MCF 10A (cell line): Measurements from ENCODE around the gene AP3S2. TPM values are rescaled to one million over a fixed set of nuclear protein-coding genes. Genes with fewer than 3 reads are reported as not detected.

Experiments
- BruUV-seq: library from RNA; stranded (reverse); fragments of 400-500 nt; replicated peaks from 2 replicates; lab custom pipeline; 2021; lab: Mats Ljungman, UMichigan
- CTCF ChIA-PET: fragments of 300-600 bp; sonication (Branson Sonifier 250); formaldehyde crosslinking; extraction: SDS; loops from one replicate; lab custom pipeline; 2021; ENCODE audit warnings: antibody characterized with exemption, inconsistent platforms; lab: Yijun Ruan, JAX
- POLR2A ChIA-PET: fragments of 300-600, 350-650 bp; sonication (Branson Sonifier 250); formaldehyde crosslinking; extraction: SDS; loops from one replicate; lab custom pipeline; 2020; ENCODE audit warnings: antibody characterized with exemption, inconsistent platforms; lab: Yijun Ruan, JAX
- DNase-seq: peaks from one replicate; pipeline ENCODE4 v3.0.0-alpha.2; 2018; ENCODE audit not compliant: unreplicated experiment
- H3K27ac Mint-ChIP-seq: one replicate; pipeline ENCODE4 v1.8.0; 2022; ENCODE audit warnings: mild to moderate bottlenecking, low read depth, mixed read lengths; ENCODE audit not compliant: unreplicated experiment
- H3K27me3 Mint-ChIP-seq: one replicate; pipeline ENCODE4 v1.8.0; 2022; ENCODE audit warnings: mixed read lengths; ENCODE audit not compliant: insufficient read depth, unreplicated experiment
- H3K36me3 Mint-ChIP-seq: one replicate; pipeline ENCODE4 v1.8.0; 2022; ENCODE audit warnings: mild to moderate bottlenecking, moderate library complexity, mixed read lengths; ENCODE audit not compliant: insufficient read depth, unreplicated experiment
- H3K4me1 Mint-ChIP-seq: one replicate; pipeline ENCODE4 v1.8.0; 2022; ENCODE audit warnings: mixed read lengths; ENCODE audit not compliant: insufficient read depth, unreplicated experiment
- H3K4me3 Mint-ChIP-seq: one replicate; pipeline ENCODE4 v1.8.0; 2022; ENCODE audit warnings: mild to moderate bottlenecking, moderate library complexity, mixed read lengths; ENCODE audit not compliant: unreplicated experiment
- H3K9me3 Mint-ChIP-seq: one replicate; pipeline ENCODE4 v1.8.0; 2022; ENCODE audit warnings: mixed read lengths; ENCODE audit not compliant: unreplicated experiment
- CTCF ChIP-seq: fragments of 200-600 bp; IDR thresholded peaks from one replicate; pipeline ENCODE4 v1.8.0; 2022; ENCODE audit warnings: antibody characterized with exemption, mild to moderate bottlenecking; ENCODE audit not compliant: unreplicated experiment
- intact Hi-C: fragments of 100-400 bp; cut with micrococcal nuclease; formaldehyde crosslinking; loops from 2 replicates; pipeline ENCODE4 v1.14.1; 2022
- total RNA-seq: library from RNA; stranded (reverse); gene quantifications from 2 replicates; pipeline ENCODE4 v1.2.3, GENCODE V29; 2022

Gene AP3S2
- total RNA-seq, 1 experiment from 2014 or later: 38.4 TPM

- BruUV-seq: no TSS peak
- H3K4me3 Mint-ChIP-seq: no peak overlapping the region
- peaks cover 7% of the 10 kb centered on the region for H3K36me3 Mint-ChIP-seq
- no peaks in the 10 kb centered on the region for H3K27me3 Mint-ChIP-seq
- CTCF ChIA-PET: interaction anchor here (0.9 kb wide), 1 partner anchor 11 kb away, joined by 4 read pairs; no protein-coding TSS in a partner anchor
- peak overlapping the region; percentile 12 for H3K27ac Mint-ChIP-seq
- no peak for TF ChIP-seq CTCF
- intact Hi-C loops: no loop called here
- no peaks in the 10 kb centered on the region for H3K9me3 Mint-ChIP-seq
- peaks cover 70% of the 10 kb centered on the region for H3K4me1 Mint-ChIP-seq
- DNase-seq: no peak
- POLR2A ChIA-PET: no interaction called here
These were observed 68.4 kb downstream of the AP3S2 start for GRCh38 chr15:89825271-89825940.

DNA sequence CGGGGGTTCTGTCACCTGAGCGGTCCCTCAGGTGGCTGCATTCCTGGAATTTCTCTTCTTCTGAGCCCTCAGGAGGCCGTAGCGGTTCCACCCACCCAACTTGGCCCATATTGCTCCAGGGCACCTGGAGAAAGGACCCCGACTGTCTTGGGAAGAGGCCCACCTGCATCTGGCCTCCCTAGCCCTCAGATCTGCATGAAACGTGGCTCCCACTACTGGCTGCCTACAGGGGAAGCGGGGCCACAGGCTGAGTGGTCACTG lies 69.3 kb downstream of the AP3S2 start:
- Mint-ChIP-seq H3K27ac (no peak overlapping the region), H3K9me3 (no peaks in the 10 kb centered on the region), H3K4me1 (peaks cover 64% of the 10 kb centered on the region), H3K27me3 (no peaks in the 10 kb centered on the region), H3K4me3 (no peak overlapping the region), H3K36me3 (no peaks in the 10 kb centered on the region)
- no peak for TF ChIP-seq CTCF
- ChIA-PET POLR2A (no interaction called here), CTCF (no interaction called here)
- no TSS peak for BruUV-seq
- no peak for DNase-seq
- intact Hi-C loops: no loop called here

GRCh38 chr15:89823836-89824606 lies 69.8 kb downstream of the AP3S2 start:
- ChIA-PET POLR2A (interaction anchor here (0.6 to 1.1 kb wide), 5 partner anchors 10 to 63 kb away, joined by 3 to 4 read pairs (median 3); no protein-coding TSS in a partner anchor), CTCF (interaction anchor here (0.6 to 1.3 kb wide), 3 partner anchors 13 to 63 kb away, joined by 3 to 4 read pairs (median 4); no protein-coding TSS in a partner anchor)
- no peak for TF ChIP-seq CTCF
- H3K27me3 Mint-ChIP-seq: no peaks in the 10 kb centered on the region
- H3K4me3 Mint-ChIP-seq: no peak overlapping the region
- no peaks in the 10 kb centered on the region for H3K36me3 Mint-ChIP-seq
- no peaks in the 10 kb centered on the region for H3K9me3 Mint-ChIP-seq
- DNase-seq: no peak
- H3K27ac Mint-ChIP-seq: peak overlapping the region; percentile 57
- H3K4me1 Mint-ChIP-seq: peaks cover 61% of the 10 kb centered on the region
- intact Hi-C loops: no loop called here
- no TSS peak for BruUV-seq

GRCh38 chr15:89822951-89823711 lies 70.7 kb downstream of the AP3S2 start:
- Mint-ChIP-seq H3K27ac (peak overlapping the region; percentile 81), H3K4me3 (no peak overlapping the region), H3K4me1 (peaks cover 55% of the 10 kb centered on the region), H3K27me3 (no peaks in the 10 kb centered on the region), H3K9me3 (no peaks in the 10 kb centered on the region), H3K36me3 (no peaks in the 10 kb centered on the region)
- no peak for TF ChIP-seq CTCF
- intact Hi-C loops: no loop called here
- POLR2A ChIA-PET: interaction anchor here (0.6 to 4.1 kb wide), 5 partner anchors 8 to 62 kb away, joined by 3 to 22 read pairs (median 3); partner anchors contain the start of gene ANPEP
- peak; percentile 80 for DNase-seq
- CTCF ChIA-PET: interaction anchor here (0.6 to 1.5 kb wide), 8 partner anchors 12 to 379 kb away, joined by 3 to 5 read pairs (median 4); no protein-coding TSS in a partner anchor
- BruUV-seq: no TSS peak
